HG02970 (cell line): ENCODE results near the gene BCOR.

Source experiments
- ATAC-seq: cut with Tn5 transposase; IDR thresholded peaks from one replicate; pipeline ENCODE4 v1.9.1; 2021; ENCODE audit warnings: mild to moderate bottlenecking, moderate library complexity, moderate number of reproducible peaks; ENCODE audit not compliant: unreplicated experiment, low FRiP score

The BCOR gene

GRCh38 chrX:40068048-40068447 is 29.7 kb downstream of the BCOR start:
- ATAC-seq, result no peak

- no peak for ATAC-seq
These were observed 31.1 kb downstream of the BCOR start for GRCh38 chrX:40066700-40067099.

- no peak for ATAC-seq
These were observed 32.3 kb downstream of the BCOR start for GRCh38 chrX:40065296-40066046.

DNA sequence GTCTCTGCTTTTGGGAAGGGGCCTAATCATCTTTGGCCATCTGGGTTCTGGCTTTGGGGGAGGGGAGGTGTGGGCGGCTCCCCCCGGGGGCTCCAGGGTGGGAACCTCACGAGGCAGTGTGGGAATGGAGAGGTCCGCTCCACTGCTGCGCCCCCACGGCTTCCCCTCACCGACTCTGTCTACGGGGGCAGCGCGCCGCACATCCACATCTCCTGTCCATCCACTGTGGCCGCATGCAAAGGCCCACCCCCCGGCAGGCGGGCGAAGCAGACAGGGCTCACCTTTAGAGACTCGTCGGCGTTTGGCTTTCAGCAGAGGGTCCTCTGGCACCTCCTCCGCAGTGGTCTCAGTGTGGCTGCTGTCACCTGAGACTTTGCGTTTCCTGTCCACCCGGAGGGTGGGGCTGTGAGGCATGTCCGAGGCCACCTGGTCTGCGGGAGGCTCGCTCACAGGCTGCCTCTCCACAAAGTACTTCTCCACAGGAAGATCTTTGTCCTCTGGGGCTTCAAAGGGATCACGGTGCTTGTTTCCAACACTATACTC is 33.6 kb downstream of the BCOR start:
- ATAC-seq, result no peak

DNA sequence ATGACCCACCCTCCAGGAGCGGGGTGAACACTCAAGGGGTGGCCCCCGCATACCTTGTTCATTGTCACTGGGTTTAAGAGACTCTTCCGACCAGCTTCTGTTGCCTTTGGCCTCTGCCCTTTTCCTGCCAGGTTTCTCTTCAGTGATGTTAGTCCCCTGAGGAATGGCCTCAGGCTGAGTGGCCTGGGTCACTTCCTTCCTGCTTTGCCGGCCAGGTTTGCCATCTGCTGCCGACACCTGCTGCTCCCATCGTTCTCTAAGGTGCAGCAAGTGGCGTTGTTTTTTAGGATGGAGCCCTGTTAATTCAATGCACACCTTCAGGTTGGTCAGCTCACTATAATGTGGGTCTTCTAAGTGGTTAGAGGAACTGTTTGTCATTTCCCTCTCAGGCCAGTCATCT is 34.2 kb downstream of the BCOR start:
- ATAC-seq, result no peak

- ATAC-seq, result no peak
These were observed 35.1 kb downstream of the BCOR start for GRCh38 chrX:40062525-40063155.

- no peak for ATAC-seq
These were observed 35.8 kb downstream of the BCOR start for GRCh38 chrX:40061871-40062524.

DNA sequence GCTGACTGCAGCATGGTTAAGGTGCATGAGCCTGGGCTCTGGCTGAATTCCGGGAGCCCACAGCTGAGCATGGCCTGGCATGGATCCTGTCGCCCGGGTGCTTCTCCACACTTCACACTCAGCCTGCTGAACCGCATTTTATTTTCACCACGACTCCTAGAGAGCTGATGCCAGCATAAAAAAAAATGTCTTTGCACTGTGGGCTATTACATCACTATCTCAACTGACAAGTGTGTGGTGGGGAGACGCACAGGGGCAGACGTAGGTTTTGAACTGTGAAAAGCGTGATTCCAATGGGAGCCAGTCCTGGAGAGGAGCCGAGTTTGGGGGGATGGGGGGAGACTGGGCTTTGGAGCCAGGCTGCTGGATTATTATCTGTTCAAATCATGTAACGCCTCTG is 36.8 kb downstream of the BCOR start:
- ATAC-seq, result no peak

DNA sequence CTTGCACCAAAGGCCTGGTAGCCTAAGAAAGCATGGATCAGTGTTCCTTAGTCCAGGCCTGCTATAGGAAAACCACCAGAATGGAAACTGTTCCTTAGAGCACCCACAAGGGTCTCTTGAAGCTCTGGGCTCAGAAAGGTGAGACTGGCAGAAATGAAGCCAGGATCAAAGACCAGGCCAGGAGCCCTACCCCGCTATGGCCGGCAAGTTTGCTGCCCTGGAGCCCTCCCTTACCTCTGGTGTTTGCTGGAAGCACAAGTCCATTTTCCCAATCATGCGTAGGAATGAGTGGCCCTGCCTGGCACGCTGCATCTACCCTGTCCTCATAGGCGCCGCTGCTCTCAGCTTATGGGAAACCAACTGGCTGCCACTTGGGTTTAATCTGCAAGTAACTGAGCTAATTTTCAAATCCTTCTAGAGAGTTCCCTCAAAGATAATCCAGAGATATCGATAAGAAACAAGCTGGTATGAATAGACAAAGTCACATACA is 37.4 kb downstream of the BCOR start:
- no peak for ATAC-seq

GRCh38 chrX:40058719-40059118 is 39.0 kb downstream of the BCOR start:
- ATAC-seq, result no peak

GRCh38 chrX:40057405-40057804 is 40.4 kb downstream of the BCOR start:
- ATAC-seq, result no peak

DNA sequence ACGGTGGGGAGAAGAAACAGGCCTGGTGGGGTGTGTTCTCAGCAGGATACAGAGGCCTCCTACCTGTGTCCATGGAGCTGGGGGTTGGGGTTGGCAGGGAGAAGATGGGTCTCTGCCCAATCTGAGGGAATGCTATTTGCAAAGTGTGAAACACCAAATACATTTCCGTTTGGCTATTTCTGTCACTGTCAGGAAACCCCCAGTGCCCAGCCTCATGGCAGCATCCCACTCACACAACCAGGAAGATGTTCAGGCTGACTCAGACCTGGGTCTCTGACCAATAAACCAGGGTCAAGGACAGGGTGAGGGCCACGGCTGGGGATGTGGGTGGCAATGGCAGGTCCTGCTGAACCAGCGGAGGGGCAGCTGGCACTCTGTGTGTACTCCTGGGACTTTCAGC is 41.3 kb downstream of the BCOR start:
- ATAC-seq, result no peak

DNA sequence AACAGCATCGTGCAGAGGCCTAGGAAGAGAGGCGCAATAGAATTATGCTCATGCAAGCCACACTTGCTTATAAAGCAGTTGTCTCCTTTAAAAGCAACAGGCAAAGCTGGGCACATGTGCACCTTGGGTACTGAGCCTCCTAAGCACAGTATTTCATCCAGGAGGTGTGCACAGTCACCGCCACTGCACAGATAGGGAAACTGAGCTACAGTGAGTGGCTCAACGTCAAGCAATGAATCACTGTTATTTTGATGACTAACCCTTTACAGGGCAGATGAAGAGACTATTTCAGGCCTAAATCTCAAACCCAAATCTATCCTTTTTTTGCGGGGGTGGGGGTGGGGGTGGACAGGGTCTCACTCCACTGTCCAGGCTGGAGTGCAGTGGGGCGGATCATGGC is 42.3 kb downstream of the BCOR start:
- ATAC-seq, result no peak

DNA sequence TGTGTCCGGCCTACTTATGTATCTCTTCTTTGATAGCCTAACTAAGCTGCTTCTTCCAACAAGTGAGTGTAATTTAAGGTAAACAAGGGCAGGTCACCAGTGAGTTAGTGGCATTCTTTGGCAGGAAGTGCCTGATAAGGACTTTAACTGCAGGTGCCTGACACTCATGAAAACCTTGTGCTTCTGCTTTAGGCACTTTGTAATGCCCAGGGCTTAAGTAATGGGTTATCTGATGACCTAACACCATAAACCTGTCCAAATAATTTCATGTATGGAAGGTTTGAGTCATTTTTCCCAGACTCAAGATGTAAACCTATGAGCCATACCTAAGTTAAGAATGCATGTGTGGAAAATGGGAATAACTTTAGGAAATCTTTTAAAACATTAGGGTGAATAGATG is 43.0 kb downstream of the BCOR start:
- ATAC-seq, result no peak

DNA sequence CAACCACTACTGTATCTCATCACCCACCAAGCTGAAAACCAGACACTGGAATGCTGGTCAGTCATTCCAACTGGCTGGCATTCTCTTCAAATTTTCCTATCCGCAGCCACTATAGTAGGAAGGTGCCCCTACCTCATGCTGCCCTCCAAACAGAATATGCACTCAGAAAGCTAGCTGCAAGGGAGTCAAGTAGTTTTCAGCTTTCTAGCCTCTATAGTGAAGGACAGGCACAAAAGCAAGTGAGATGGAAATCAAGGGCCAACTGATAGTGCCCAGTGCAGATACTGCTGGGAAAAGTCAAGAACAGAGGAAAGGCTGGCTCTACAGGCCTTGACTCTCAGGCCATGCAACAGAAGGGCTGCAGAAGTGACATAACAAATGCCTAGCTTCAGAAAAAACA is 47.2 kb downstream of the BCOR start:
- ATAC-seq, result no peak

GRCh38 chrX:40049084-40049641 is 48.6 kb downstream of the BCOR start:
- no peak for ATAC-seq

GRCh38 chrX:40047485-40047884 is 50.3 kb downstream of the BCOR start:
- no peak for ATAC-seq

DNA sequence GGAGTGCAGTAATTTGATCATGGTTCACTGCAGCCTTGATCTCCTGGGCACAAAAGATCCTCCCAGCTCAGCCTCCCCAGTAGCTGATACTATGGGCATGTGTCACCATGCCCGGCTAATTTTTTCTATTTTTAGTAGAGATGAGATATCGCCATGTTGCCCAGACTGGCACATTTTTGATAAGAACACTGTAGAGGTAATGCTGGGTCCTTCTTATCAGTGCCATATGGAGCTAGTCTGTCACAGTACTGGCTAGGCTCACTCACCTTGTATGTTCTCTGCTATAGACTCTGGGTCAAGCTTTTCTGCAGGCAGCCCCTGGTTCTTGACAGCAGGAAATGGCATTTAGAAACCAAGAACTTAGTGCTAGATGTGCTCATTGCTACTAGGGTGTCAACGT is 53.9 kb downstream of the BCOR start:
- ATAC-seq, result no peak

DNA sequence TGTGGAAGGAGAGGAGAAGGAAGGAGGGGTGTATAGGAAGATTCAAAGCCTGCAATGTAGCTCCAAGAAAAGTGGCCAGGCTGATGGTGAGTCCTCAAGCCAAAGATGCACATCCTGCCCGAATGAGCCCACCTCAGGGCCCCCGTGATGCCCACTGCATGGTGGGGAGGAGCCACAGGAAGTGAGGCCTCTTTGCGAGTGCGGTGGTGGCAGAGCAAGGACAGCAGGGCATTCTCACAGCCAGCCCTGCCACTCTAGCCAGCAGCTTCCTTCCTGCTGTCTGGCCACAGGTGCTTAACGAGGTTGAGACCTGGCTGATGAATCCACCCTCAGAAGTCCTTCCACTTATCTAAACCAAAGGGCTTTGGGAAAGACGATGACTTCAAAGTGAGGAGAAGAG is 55.8 kb downstream of the BCOR start:
- ATAC-seq, result no peak

DNA sequence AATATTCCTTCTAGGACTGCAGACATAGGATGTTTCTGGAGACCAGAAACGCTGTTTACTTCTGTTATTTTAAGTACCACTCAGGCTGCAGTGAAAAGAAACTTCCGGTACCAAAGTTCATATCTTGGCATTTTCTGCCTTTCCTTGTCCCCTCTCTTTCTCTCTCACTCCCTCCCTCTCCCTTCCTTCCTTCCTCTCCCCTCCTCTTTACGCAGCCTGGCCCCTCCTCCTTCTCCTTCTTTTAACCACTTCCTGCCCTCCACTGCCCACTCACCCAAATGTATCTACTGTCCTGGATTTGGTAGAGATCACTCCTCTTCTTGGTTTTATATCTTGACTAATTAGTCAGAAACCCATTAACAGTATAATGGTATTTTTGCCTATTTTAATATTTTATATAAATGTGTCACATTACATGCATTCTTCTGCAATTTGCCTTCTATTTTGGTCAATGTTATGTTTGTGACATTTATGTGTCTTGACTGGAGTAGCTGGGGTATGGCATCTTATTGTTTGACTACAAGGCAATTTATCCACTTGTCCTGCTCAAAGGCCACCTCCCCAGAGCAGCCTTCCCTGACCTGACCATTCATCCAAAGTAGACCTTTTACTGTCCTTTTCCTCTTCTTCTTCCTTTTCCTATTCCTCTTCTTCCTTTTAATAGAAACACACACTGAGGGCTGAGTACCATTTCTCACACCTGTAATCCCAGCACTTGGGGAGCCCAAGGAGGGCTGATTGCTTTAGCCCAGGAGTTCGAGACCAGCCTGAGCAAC is 56.9 kb downstream of the BCOR start:
- no peak for ATAC-seq
